ENCODE measurements around the gene PRKN.

The PRKN gene

GRCh38 chr6:162698440-162698839 is 29.1 kb downstream of the PRKN start:
- no peaks in the 10 kb centered on the region for H3K9me3 ChIP-seq (ENCODE audit: control insufficient read depth, insufficient read depth, low read depth, low read length)
- no peaks in the 10 kb centered on the region for H3K4me1 ChIP-seq (ENCODE audit: control insufficient read depth, insufficient read depth, low read length)
- ChIA-PET CTCF (interaction anchor here (0.6 to 0.8 kb wide), 2 partner anchors 13 to 771 kb away, joined by 3 read pairs; no protein-coding TSS in a partner anchor), POLR2A (no interaction called here)
- no peak overlapping the region for H3K4me3 ChIP-seq (ENCODE audit: low read depth, low read length)
- TF ChIP-seq ZNF274 (IDR thresholded peaks at IDR 0.05; ENCODE audit: low read length) (no peak), ZNF274 (tag by site-specific recombination; IDR thresholded peaks at IDR 0.05; ENCODE audit: borderline replicate concordance) (no peak), ZNF843 (tag by site-specific recombination; IDR thresholded peaks at IDR 0.05) (no peak), ZNF792 (tag by site-specific recombination; IDR thresholded peaks at IDR 0.05) (no peak), ZNF610 (tag by site-specific recombination; IDR thresholded peaks at IDR 0.05; ENCODE audit: borderline replicate concordance) (no peak), SCRT2 (tag by site-specific recombination; IDR thresholded peaks at IDR 0.05) (no peak), ZNF544 (tag by site-specific recombination; IDR thresholded peaks at IDR 0.05) (no peak), ZNF133 (tag by site-specific recombination; IDR thresholded peaks at IDR 0.05) (no peak), ZNF148 (tag by site-specific recombination; IDR thresholded peaks at IDR 0.05; ENCODE audit: borderline replicate concordance) (no peak), ZNF2 (tag by site-specific recombination; IDR thresholded peaks at IDR 0.05) (no peak)
- H3K36me3 ChIP-seq (ENCODE audit: control insufficient read depth in 2 of 2, insufficient read depth in 1 of 2, low read length in 2 of 2) = no peaks in the 10 kb centered on the region
- no peak overlapping the region for H3K27ac ChIP-seq (ENCODE audit: extremely low read depth, low read depth, low read length)

GRCh38 chr6:162697872-162698403 is 29.6 kb downstream of the PRKN start:
- Histone ChIP-seq H3K9me3 (ENCODE audit: control insufficient read depth, insufficient read depth, low read depth, low read length) (no peaks in the 10 kb centered on the region), H3K4me1 (ENCODE audit: control insufficient read depth, insufficient read depth, low read length) (no peaks in the 10 kb centered on the region), H3K36me3 (ENCODE audit: control insufficient read depth in 2 of 2, insufficient read depth in 1 of 2, low read length in 2 of 2) (no peaks in the 10 kb centered on the region), H3K27ac (ENCODE audit: extremely low read depth, low read depth, low read length) (no peak overlapping the region), H3K4me3 (ENCODE audit: low read depth, low read length) (no peak overlapping the region)
- ChIA-PET CTCF (interaction anchor here (0.6 to 0.8 kb wide), 2 partner anchors 12 to 771 kb away, joined by 3 read pairs; no protein-coding TSS in a partner anchor), POLR2A (no interaction called here)
- TF ChIP-seq ZFHX2 (tag by site-specific recombination; conservative IDR thresholded peaks at IDR 0.05) (no peak), ZNF138 (tag by site-specific recombination; IDR thresholded peaks at IDR 0.05; ENCODE audit: borderline replicate concordance) (no peak), ZNF423 (tag by site-specific recombination; IDR thresholded peaks at IDR 0.05) (no peak), ZBTB6 (tag by site-specific recombination; IDR thresholded peaks at IDR 0.05) (no peak), ZNF26 (tag by site-specific recombination; IDR thresholded peaks at IDR 0.05) (no peak), ZNF174 (tag by site-specific recombination; IDR thresholded peaks at IDR 0.05) (no peak), ZSCAN16 (tag by site-specific recombination; IDR thresholded peaks at IDR 0.05) (no peak), ZNF610 (tag by site-specific recombination; IDR thresholded peaks at IDR 0.05; ENCODE audit: borderline replicate concordance) (no peak), ZNF391 (tag by site-specific recombination; IDR thresholded peaks at IDR 0.05; ENCODE audit: borderline replicate concordance, low read depth) (no peak), ZNF555 (tag by site-specific recombination; conservative IDR thresholded peaks at IDR 0.05) (no peak), ATF2 (tag by site-specific recombination; IDR thresholded peaks at IDR 0.05; ENCODE audit: low read depth) (no peak), ZNF280C (tag by site-specific recombination; IDR thresholded peaks at IDR 0.05) (no peak), ZNF558 (tag by site-specific recombination; IDR thresholded peaks at IDR 0.05) (no peak), GFI1B (tag by site-specific recombination; IDR thresholded peaks at IDR 0.05) (no peak), ZNF175 (tag by site-specific recombination; IDR thresholded peaks at IDR 0.05) (no peak), RBAK (tag by site-specific recombination; IDR thresholded peaks at IDR 0.05) (no peak), SCRT2 (tag by site-specific recombination; IDR thresholded peaks at IDR 0.05) (no peak)
